GM21381 (cell line): Measurements from ENCODE around the gene SH2D7.
"Not testable (repeated sequence)": the region's sequence is repeated elsewhere in the genome, so short reads cannot be mapped to it uniquely, and the experiment has no call there.

Experiments
- ATAC-seq: cut with Tn5 transposase; IDR thresholded peaks from one replicate; pipeline ENCODE4 v1.9.1; 2021; ENCODE audit warnings: mild to moderate bottlenecking, moderate library complexity; ENCODE audit not compliant: unreplicated experiment

SH2D7 gene

GRCh38 chr15:78133801-78134200, 41.4 kb downstream of the SH2D7 start:
- no peak for ATAC-seq

GRCh38 chr15:78139578-78139977, 47.2 kb downstream of the SH2D7 start:
- ATAC-seq = no peak

DNA sequence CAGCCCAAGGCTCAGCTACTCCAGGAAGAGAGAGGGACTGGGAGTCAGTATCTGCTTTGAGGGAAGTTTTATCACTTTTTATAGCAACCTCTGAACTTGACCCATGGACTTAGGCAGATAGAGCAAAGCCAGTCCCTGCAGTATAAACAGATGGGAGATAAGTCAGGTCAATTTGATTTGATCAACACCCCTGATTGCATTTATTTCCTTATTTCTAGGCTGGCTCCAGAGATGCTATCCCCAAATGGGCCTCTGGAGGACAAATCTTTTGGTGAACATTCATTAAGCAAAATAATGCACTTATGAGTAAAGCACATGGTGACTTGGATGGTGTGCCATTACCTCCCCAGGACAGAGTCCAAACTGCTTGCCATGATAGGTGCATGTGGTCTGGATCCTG, 47.9 kb downstream of the SH2D7 start:
- ATAC-seq = no peak

DNA sequence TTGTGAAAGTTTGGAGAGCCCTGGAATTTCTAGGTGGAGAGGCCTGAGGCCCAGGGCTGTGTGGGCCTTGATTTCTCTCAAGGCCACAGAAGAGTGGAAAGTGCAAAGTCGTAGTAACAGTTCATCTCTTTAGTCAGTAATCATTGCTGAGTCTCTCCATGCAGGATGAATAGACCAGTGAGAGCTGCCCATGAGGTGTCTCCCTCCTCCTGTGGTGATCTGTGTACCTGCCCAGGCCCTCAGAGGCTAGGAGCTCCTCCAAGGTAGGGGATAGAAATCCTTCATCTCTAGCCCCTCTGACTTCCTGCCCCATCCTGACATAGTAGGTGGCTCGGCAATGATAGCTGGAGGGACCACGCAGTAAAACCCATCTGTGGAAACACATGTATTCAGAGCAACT, 50.0 kb downstream of the SH2D7 start:
- no peak for ATAC-seq

GRCh38 chr15:78146425-78147154, 54.2 kb downstream of the SH2D7 start:
- no peak for ATAC-seq

GRCh38 chr15:78147566-78147965, 55.2 kb downstream of the SH2D7 start:
- ATAC-seq = no peak

DNA sequence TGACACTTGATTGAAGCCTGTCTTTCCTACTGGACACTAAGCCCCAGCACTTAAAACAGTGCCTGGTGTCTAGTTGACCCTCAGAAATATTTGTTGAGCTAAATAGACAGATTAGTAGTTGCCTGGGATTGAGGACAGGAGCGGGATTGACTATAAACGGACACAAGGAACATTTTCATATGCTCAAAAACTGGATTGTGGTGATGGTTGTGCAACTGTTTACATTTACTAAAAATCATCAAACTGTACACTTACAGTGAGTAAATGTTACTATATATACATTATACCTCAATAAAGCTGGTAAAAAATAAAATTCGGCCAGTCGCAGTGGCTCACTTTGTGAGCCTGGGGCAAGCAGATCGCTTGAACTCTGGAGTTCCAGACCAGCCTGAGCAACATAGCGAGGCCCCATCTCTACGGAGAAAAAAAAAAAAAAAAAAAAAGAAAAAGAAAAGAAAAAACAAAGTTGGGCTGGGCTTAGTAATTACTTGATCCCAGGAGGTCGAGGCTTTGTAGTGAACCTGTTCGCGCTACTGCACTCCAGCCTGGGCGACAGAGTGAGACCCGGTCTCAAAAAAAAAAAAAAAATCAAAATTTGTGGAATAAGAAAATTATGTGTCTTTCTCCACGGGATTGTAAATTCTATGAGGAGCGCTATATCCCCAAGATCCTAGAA, 56.2 kb downstream of the SH2D7 start:
- ATAC-seq = no peak

GRCh38 chr15:78149068-78149804, 56.9 kb downstream of the SH2D7 start, which contains the start of gene IDH3A:
IDH3A (plus strand) TSS chr15:78149362; CDS start chr15:78149404, 42 bp downstream.
- ATAC-seq = peak; percentile 76

DNA sequence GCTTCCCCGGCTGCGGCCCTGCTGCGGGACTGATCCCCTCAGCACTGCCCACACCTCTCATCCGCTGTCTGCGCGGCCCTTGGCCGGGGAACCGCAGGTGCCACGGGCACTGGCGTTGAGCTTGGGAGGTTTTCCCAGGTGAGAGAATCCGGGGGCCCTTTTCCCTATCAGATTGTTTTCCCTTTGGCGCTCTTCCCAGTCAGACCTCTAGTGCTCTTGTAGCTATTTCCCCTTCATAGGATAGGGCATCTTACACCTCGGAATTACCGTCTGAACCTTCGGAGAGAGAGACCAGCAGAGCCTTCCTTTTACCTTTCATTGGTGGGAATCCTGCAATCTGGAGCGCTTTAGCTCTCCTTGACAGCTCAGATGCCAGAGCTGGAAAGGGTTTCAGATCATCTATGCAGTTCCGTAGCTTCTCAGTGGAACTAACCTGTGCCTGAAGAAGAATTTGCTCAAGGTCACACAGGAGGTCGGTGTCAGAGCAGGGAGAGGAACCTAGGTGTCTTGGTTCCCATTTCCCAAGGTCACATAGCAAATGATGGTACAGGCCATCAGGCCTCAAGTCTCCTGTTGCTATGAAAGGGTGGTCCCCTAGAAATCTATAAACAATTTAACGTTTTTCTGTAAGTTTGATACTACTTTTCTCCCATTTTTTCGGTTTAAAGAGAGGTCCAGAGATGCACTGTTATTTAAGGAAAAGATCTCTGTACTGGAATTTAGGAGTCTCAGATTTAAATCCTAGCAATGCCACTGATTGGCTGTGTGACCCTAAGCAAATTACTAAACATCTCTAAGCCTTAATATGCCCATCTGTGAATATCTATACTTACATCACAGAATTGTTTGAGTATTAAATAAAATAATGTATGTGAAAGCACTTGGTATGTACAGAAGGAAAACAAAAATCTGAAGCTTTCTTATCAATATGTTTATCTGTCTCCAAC, 57.7 kb downstream of the SH2D7 start:
- ATAC-seq = peak; percentile 10

GRCh38 chr15:78151075-78151474, 58.7 kb downstream of the SH2D7 start:
- not testable (repeated sequence) for ATAC-seq
